Stimulated activated naive CD8-positive, alpha-beta T cell treated with anti-CD3 and anti-CD28 coated beads, Interleukin-15, Interleukin-2, amounts not matched to agents 100 ng/mL and 50 ng/mL, for 24 hours (primary cell): Measurements from ENCODE around the gene CALR.
"Not testable (repeated sequence)": the region's sequence is repeated elsewhere in the genome, so short reads cannot be mapped to it uniquely, and the experiment has no call there.

Experiments
- H3K27ac Mint-ChIP-seq: one replicate; pipeline ENCODE4 v1.8.0; 2021; ENCODE audit warnings: mild to moderate bottlenecking, mixed read lengths
- H3K27me3 Mint-ChIP-seq: one replicate; pipeline ENCODE4 v1.8.0; 2021; ENCODE audit warnings: mixed read lengths
- H3K36me3 Mint-ChIP-seq: one replicate; pipeline ENCODE4 v1.8.0; 2021; ENCODE audit warnings: low read depth, mixed read lengths
- H3K4me1 Mint-ChIP-seq: one replicate; pipeline ENCODE4 v1.8.0; 2021; ENCODE audit warnings: low read depth, mixed read lengths
- H3K4me3 Mint-ChIP-seq: one replicate; pipeline ENCODE4 v1.8.0; 2021; ENCODE audit warnings: mild to moderate bottlenecking, mixed read lengths
- H3K9me3 Mint-ChIP-seq: one replicate; pipeline ENCODE4 v1.8.0; 2021; ENCODE audit warnings: mixed read lengths

Gene CALR

GRCh38 chr19:12944104-12944674 is 5.8 kb downstream of the CALR start:
- peak overlapping the region; percentile 88 for H3K27ac Mint-ChIP-seq
- peak overlapping the region; percentile 93 for H3K4me3 Mint-ChIP-seq
- H3K9me3 Mint-ChIP-seq = no peaks in the 10 kb centered on the region
- no peaks in the 10 kb centered on the region for H3K27me3 Mint-ChIP-seq
- peaks cover 86% of the 10 kb centered on the region for H3K36me3 Mint-ChIP-seq
- peaks cover 82% of the 10 kb centered on the region for H3K4me1 Mint-ChIP-seq

GRCh38 chr19:12945479-12946091 is 7.2 kb downstream of the CALR start, which contains the start of gene RAD23A:
TSS of gene RAD23A (plus strand) at chr19:12945862. CDS start at chr19:12945949, 87 bp downstream.
- H3K4me1 Mint-ChIP-seq = peaks cover 68% of the 10 kb centered on the region
- H3K27me3 Mint-ChIP-seq = no peaks in the 10 kb centered on the region

DNA sequence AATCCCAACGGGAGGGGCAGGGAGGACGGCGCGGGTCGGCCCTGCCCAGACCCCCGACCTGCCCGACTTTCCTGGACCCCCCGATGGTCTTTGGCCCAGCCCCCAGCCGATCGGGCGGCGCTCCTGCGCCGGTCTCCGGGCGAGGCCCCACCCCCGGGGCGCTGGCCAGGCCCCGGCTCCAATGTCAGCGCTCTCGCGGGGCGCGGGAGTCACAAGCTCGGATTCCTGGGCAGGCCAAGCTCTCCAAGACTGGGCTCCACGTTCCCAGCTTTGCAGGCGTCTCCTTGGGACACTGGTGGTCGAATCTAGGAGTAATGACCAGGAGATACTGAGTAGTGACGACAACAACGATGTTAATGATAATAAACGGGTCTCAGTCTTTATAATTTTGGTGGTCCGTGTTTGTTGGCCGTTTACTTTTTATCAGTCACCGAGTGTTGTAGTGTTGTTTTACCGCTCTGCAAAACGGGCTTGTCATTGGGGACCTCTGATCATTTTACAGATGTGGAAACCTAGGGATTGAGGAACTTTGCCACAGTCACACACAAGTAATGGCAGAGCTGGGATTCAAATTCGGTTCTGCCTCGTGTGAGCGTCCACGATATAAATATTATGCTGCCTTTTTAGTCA is 7.8 kb downstream of the CALR start:
- H3K4me1 Mint-ChIP-seq = peaks cover 65% of the 10 kb centered on the region
- peak overlapping the region; percentile 90 for H3K27ac Mint-ChIP-seq
- H3K4me3 Mint-ChIP-seq = peak overlapping the region; percentile 93
- no peaks in the 10 kb centered on the region for H3K9me3 Mint-ChIP-seq
- no peaks in the 10 kb centered on the region for H3K27me3 Mint-ChIP-seq
- peaks cover 86% of the 10 kb centered on the region for H3K36me3 Mint-ChIP-seq

More at GRCh38 chr19:12945479-12946091, 7.2 kb downstream of the CALR start, which contains the start of gene RAD23A:
- H3K27ac Mint-ChIP-seq = peak within 1 kb of the TSS; percentile 90
- H3K36me3 Mint-ChIP-seq = peaks cover 86% of the 10 kb centered on the region
- H3K4me3 Mint-ChIP-seq = peak within 1 kb of the TSS; percentile 93
- no peaks in the 10 kb centered on the region for H3K9me3 Mint-ChIP-seq

DNA sequence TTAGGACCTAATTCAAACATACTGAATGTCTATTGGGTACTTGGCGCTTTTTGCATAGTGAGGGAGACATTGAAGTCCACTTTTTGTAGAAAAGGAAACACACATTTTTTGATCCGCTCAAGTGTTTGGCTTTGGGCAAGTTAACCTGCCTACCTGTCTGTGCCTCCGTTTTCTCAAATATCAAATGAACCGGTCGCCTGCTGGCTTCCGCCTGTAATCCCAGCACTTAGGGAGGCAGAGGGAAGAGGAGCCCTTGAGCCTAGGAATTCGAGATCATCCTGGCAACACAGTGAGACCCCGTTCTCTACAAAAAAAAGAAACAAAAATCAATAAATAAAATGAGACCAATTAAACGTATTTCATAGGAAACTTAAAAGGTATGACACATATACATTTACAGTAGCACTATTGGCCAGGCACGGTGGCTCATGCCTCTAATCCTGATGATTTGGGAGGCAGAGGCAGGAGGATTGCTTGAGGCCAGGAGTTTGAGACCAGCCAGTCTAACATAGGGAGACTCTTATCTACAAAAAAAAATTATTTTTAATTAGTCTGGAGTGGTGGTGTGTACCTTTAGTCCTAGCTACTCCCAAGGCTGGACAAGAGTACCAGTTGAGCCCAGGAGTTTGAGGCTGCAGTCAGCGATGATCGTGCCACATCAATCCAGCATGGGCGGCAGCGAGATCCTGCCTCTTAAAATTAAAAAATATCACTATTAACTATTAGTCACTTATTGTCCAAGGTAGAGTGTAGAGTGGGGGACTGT is 8.5 kb downstream of the CALR start:
- peaks cover 59% of the 10 kb centered on the region for H3K4me1 Mint-ChIP-seq
- peaks cover 86% of the 10 kb centered on the region for H3K36me3 Mint-ChIP-seq
- H3K9me3 Mint-ChIP-seq = no peaks in the 10 kb centered on the region
- peak overlapping the region; percentile 90 for H3K27ac Mint-ChIP-seq
- H3K4me3 Mint-ChIP-seq = peak overlapping the region; percentile 93
- H3K27me3 Mint-ChIP-seq = no peaks in the 10 kb centered on the region

DNA sequence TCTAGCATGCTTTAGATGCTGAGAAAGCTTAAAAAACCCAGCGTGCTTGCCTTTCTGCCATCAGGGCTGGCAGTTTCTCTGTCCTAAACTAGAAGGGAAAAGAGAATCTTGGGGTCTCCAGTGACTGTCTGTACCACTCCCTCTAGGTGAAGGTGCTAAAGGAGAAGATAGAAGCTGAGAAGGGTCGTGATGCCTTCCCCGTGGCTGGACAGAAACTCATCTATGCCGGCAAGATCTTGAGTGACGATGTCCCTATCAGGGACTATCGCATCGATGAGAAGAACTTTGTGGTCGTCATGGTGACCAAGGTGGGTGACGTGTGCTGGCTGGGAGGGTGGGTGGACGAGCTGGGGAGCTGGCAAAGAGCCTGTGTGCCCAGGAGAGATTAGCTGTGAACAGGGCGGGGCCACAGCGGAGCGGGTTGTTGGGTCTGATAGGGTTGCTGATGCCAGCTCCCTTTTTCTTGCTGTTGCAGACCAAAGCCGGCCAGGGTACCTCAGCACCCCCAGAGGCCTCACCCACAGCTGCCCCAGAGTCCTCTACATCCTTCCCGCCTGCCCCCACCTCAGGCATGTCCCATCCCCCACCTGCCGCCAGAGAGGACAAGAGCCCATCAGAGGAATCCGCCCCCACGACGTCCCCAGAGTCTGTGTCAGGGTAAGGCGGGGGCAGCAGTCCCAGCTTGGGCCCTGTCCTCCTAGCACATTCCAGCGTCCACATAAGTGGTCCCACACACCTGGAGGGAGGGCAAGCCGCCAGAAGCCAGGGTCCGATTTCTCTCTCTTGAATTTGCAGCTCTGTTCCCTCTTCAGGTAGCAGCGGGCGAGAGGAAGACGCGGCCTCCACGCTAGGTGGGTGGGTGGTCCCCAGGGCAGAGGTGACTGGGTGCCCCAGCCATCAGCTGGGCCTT is 9.5 kb downstream of the CALR start:
- peaks cover 80% of the 10 kb centered on the region for H3K36me3 Mint-ChIP-seq
- no peaks in the 10 kb centered on the region for H3K9me3 Mint-ChIP-seq
- peaks cover 49% of the 10 kb centered on the region for H3K4me1 Mint-ChIP-seq
- peak overlapping the region; percentile 90 for H3K27ac Mint-ChIP-seq
- peak overlapping the region; percentile 93 for H3K4me3 Mint-ChIP-seq
- H3K27me3 Mint-ChIP-seq = no peaks in the 10 kb centered on the region

DNA sequence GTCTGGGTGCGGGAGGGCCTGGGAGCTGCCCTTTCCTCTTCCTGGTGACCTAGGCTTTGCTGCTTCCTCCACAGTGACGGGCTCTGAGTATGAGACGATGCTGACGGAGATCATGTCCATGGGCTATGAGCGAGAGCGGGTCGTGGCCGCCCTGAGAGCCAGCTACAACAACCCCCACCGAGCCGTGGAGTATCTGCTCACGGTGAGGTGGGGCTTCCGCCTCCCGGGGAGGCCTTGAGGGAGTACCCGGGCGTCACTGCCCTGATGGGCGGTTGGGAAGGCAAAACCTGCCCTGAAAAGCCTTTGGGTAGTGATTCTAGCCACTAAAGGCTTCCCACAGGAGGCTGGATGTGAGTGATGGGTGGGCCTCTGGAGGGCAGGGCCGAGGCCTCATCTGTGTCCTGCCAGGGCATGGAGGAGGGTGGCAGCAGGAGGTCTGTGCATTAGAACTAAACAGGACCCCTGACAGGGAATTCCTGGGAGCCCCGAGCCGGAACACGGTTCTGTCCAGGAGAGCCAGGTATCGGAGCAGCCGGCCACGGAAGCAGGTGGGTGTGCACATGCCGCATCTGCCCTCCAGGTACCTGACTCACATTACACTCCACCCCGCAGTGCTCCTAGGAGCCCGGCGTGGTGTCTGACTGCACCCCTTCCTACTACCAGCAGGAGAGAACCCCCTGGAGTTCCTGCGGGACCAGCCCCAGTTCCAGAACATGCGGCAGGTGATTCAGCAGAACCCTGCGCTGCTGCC is 10.4 kb downstream of the CALR start:
- H3K4me1 Mint-ChIP-seq = peaks cover 43% of the 10 kb centered on the region

GRCh38 chr19:12949363-12950283 is 11.2 kb downstream of the CALR start:
- peak overlapping the region; percentile 63 for H3K27ac Mint-ChIP-seq
- peaks cover 72% of the 10 kb centered on the region for H3K36me3 Mint-ChIP-seq
- H3K4me1 Mint-ChIP-seq = peaks cover 43% of the 10 kb centered on the region
- H3K9me3 Mint-ChIP-seq = no peaks in the 10 kb centered on the region
- H3K27me3 Mint-ChIP-seq = no peaks in the 10 kb centered on the region
- H3K4me3 Mint-ChIP-seq = no peak overlapping the region

More for the DNA sequence above, 10.4 kb downstream of the CALR start:
- Mint-ChIP-seq H3K36me3 (peaks cover 76% of the 10 kb centered on the region), H3K9me3 (no peaks in the 10 kb centered on the region), H3K27ac (peak overlapping the region; percentile 52), H3K27me3 (no peaks in the 10 kb centered on the region), H3K4me3 (no peak overlapping the region)

- H3K27ac Mint-ChIP-seq = peak overlapping the region; percentile 49
- peaks cover 67% of the 10 kb centered on the region for H3K36me3 Mint-ChIP-seq
- not testable (repeated sequence) for H3K4me3 Mint-ChIP-seq, H3K27me3 Mint-ChIP-seq, H3K9me3 Mint-ChIP-seq
- peaks cover 40% of the 10 kb centered on the region for H3K4me1 Mint-ChIP-seq
These were observed 13.6 kb downstream of the CALR start for GRCh38 chr19:12952050-12952449.

DNA sequence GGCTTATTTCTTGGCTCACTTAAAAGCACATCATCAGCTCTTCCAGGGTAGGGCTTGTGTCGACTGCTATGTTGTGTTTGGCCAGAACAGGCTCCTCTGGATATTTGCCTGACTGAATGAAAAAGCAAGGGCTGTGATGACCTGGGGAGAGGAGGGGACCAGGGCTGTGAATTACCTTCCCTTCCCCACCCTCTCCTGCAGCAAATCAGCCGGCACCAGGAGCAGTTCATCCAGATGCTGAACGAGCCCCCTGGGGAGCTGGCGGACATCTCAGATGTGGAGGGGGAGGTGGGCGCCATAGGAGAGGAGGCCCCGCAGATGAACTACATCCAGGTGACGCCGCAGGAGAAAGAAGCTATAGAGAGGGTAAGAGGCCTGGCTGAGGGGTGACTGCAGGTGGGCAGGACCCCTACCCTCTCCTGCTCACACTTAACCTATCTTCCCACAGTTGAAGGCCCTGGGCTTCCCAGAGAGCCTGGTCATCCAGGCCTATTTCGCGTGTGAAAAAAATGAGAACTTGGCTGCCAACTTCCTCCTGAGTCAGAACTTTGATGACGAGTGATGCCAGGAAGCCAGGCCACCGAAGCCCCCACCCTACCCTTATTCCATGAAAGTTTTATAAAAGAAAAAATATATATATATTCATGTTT is 14.2 kb downstream of the CALR start:
- no peaks in the 10 kb centered on the region for H3K9me3 Mint-ChIP-seq
- peaks cover 64% of the 10 kb centered on the region for H3K36me3 Mint-ChIP-seq
- peak overlapping the region; percentile 49 for H3K27ac Mint-ChIP-seq
- peaks cover 37% of the 10 kb centered on the region for H3K4me1 Mint-ChIP-seq
- no peak overlapping the region for H3K4me3 Mint-ChIP-seq
- H3K27me3 Mint-ChIP-seq = no peaks in the 10 kb centered on the region

- no peaks in the 10 kb centered on the region for H3K27me3 Mint-ChIP-seq
- no peak overlapping the region for H3K4me3 Mint-ChIP-seq
- H3K36me3 Mint-ChIP-seq = peaks cover 59% of the 10 kb centered on the region
- H3K4me1 Mint-ChIP-seq = peaks cover 34% of the 10 kb centered on the region
- H3K9me3 Mint-ChIP-seq = no peaks in the 10 kb centered on the region
- H3K27ac Mint-ChIP-seq = no peak overlapping the region
These were observed 14.9 kb downstream of the CALR start for GRCh38 chr19:12953138-12953798.

- Mint-ChIP-seq H3K4me1 (peaks cover 34% of the 10 kb centered on the region), H3K36me3 (peaks cover 54% of the 10 kb centered on the region), H3K27ac (peak overlapping the region; percentile 80), H3K27me3 (no peaks in the 10 kb centered on the region), H3K9me3 (no peaks in the 10 kb centered on the region), H3K4me3 (peak overlapping the region; percentile 37)
These were observed 15.6 kb downstream of the CALR start for GRCh38 chr19:12953799-12954611.
